Measurements from ENCODE around the gene OR51B2.

DNA sequence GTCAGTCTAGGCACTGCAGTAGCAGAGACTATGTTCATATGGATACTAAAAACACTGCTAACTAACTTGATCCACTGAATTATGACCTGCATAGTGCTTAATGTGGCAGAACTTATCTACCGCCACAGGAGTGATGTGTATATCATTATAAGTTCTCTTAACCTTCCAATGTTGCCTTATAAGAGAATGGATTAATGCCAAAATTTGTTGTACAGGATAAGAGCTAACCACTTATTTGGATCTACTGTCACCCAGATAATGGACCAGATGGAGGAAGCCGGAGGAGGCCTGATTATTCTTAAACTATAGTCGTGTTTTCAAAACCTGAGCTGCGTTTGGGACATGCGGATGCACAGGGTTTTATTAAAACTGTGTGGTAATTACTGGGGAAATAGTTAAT lies 20.5 kb downstream of the OR51B2 start:
- TF ChIP-seq, protein P1, sequence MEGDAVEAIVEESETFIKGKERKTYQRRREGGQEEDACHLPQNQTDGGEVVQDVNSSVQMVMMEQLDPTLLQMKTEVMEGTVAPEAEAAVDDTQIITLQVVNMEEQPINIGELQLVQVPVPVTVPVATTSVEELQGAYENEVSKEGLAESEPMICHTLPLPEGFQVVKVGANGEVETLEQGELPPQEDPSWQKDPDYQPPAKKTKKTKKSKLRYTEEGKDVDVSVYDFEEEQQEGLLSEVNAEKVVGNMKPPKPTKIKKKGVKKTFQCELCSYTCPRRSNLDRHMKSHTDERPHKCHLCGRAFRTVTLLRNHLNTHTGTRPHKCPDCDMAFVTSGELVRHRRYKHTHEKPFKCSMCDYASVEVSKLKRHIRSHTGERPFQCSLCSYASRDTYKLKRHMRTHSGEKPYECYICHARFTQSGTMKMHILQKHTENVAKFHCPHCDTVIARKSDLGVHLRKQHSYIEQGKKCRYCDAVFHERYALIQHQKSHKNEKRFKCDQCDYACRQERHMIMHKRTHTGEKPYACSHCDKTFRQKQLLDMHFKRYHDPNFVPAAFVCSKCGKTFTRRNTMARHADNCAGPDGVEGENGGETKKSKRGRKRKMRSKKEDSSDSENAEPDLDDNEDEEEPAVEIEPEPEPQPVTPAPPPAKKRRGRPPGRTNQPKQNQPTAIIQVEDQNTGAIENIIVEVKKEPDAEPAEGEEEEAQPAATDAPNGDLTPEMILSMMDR (conservative IDR thresholded peaks at IDR 0.05; ENCODE audit: low read length) = no peak
- TF ChIP-seq EZH2phosphoT487 (IDR thresholded peaks at IDR 0.05; ENCODE audit: borderline replicate concordance, low read depth, low read length) = no peak

Data from OCI-LY7 (cell line).